GM12801 (cell line): Measurements from ENCODE around the gene CEP290.

Experiments
- TF ChIP-seq, protein P1 (sequence below): IDR thresholded peaks from one replicate; pipeline ENCODE4 v1.5.1; 2011; ENCODE audit warnings: control low read depth; ENCODE audit not compliant: insufficient read length; ENCODE audit errors: extremely low read depth

The CEP290 gene

GRCh38 chr12:88093573-88093972 lies 48.3 kb downstream of the CEP290 start:
- TF ChIP-seq, protein P1, sequence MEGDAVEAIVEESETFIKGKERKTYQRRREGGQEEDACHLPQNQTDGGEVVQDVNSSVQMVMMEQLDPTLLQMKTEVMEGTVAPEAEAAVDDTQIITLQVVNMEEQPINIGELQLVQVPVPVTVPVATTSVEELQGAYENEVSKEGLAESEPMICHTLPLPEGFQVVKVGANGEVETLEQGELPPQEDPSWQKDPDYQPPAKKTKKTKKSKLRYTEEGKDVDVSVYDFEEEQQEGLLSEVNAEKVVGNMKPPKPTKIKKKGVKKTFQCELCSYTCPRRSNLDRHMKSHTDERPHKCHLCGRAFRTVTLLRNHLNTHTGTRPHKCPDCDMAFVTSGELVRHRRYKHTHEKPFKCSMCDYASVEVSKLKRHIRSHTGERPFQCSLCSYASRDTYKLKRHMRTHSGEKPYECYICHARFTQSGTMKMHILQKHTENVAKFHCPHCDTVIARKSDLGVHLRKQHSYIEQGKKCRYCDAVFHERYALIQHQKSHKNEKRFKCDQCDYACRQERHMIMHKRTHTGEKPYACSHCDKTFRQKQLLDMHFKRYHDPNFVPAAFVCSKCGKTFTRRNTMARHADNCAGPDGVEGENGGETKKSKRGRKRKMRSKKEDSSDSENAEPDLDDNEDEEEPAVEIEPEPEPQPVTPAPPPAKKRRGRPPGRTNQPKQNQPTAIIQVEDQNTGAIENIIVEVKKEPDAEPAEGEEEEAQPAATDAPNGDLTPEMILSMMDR, result no peak

- TF ChIP-seq, protein P1, result no peak
These were observed 49.1 kb downstream of the CEP290 start for GRCh38 chr12:88092771-88093170.

DNA sequence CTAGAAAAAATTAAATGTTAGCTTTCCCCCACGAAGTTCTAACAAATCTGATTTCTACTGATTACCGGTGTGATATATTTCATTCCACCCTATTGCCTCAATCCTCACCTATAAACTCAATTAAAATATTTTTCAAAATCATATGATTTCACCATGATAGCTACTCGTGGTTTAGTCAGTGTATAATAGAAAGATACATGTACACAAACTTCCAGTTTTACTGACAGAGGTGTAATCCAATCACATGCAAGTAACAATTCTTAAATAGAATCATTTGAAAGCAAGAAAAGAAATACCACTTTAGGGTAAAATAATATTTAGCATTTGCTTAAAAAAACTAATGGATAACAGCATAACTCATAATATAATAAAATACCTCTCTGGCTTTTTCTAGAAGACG lies 57.7 kb downstream of the CEP290 start:
- TF ChIP-seq, protein P1, result no peak

DNA sequence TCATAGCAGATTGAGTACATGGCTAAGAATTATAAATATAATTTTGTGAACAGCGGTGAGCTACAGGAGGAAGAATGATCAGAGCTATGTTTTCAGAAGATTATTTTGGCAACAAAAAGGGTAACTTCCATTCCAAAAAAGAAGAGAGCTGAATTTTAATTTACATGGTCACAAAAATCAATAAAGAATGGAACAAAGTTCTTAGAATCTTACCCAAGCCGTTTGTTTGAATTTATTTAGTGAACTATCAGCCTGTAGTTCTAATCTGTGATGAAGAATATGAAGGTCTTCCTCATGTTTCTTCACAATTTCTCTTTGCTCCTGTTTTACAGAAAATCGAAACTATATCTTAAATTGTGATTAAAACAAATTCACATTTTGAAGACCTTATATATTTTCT lies 58.3 kb downstream of the CEP290 start:
- TF ChIP-seq, protein P1, result no peak

DNA sequence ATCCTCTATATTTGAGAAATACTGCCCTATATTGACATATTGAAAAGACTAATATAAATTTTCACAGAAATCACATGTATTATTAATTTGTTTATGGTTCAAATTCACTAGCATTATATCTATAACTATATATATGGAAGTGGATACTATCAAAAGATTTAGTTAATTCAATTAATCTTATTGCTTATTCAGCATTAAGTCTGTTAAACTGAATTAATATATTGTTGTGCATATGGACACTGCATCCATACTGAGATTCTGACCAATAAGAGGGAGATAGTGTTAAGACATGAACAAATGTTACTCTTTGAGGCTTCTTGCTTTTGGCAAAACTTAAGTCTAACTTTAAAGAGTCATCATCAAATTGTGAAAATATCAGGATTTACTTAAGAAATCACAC lies 60.6 kb downstream of the CEP290 start:
- TF ChIP-seq, protein P1, result no peak

- TF ChIP-seq, protein P1, result no peak
These were observed 74.6 kb downstream of the CEP290 start for GRCh38 chr12:88067301-88067700.

DNA sequence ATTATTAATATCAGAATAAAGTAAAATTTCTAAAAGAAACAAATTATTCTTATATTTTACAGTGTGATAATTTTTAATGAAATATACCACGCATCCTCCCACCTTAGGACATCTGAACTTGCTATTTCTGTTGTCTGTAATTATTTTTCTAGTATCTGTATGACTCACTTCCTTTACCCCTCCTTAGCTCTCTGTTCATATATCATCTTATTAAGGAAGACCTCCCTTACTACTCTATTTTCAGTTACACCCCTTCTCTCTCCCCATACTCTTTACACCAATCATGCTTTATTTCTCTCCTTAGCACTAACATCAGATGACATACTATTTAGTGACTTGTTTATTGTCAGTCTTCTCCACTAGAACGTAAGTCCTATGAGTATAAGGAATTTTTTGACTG lies 78.5 kb downstream of the CEP290 start:
- TF ChIP-seq, protein P1, result no peak

DNA sequence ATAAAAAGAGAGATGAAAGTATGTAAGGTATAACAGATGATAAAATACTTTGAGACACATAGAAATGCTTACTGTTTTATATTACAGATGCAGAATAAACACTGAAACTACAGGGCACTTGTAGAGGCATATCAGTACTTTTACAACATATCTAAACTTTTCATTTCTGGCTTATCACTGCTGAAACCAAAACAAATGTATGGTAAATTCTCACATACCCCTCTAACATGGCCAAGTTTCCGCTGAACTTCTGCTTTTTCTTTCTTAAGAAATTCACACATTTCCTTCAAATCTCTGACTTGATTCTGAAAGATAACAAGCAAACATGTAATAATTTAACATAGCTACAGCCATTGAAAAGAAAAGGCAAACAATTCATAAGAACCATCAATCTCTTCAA lies 79.4 kb downstream of the CEP290 start:
- TF ChIP-seq, protein P1, result no peak
